ENCODE data around the gene MYL7. TPM values are rescaled to one million over a fixed set of nuclear protein-coding genes. Genes with fewer than 3 reads are reported as not detected.

The MYL7 gene
- total RNA-seq (ENCODE audit: unreplicated experiment), result 0.82 TPM
- long read RNA-seq, partial matches to known transcripts, result 0 of 1 reads
- long read RNA-seq, other reads (novel, unspliced or antisense), result 0 of 1 reads

GRCh38 chr7:44141221-44141850 is at the start of gene MYL7:
Gene MYL7, minus strand, starts transcription at chr7:44141332. Its CDS starts 27 bp downstream, at chr7:44141305.
- H3K4me3 Mint-ChIP-seq (ENCODE audit: unreplicated experiment), result no peak within 1 kb of the TSS
- no peak within 1 kb of the TSS for H3K27ac Mint-ChIP-seq (ENCODE audit: unreplicated experiment)
- no peaks in the 10 kb centered on the region for H3K9me3 Mint-ChIP-seq (ENCODE audit: unreplicated experiment)
- no peak for DNase-seq (ENCODE audit: low spot score)
- H3K27me3 Mint-ChIP-seq (ENCODE audit: unreplicated experiment), result peaks cover 5% of the 10 kb centered on the region
- no peaks in the 10 kb centered on the region for H3K4me1 Mint-ChIP-seq (ENCODE audit: unreplicated experiment)
- TF ChIP-seq CTCF (IDR thresholded peaks at IDR 0.05; ENCODE audit: unreplicated experiment), result no peak
- H3K36me3 Mint-ChIP-seq (ENCODE audit: low read depth, unreplicated experiment), result no peaks in the 10 kb centered on the region

- H3K27me3 Mint-ChIP-seq (ENCODE audit: unreplicated experiment), result peaks cover 7% of the 10 kb centered on the region
- H3K9me3 Mint-ChIP-seq (ENCODE audit: unreplicated experiment), result no peaks in the 10 kb centered on the region
- H3K4me3 Mint-ChIP-seq (ENCODE audit: unreplicated experiment), result no peak overlapping the region
- no peak for TF ChIP-seq CTCF (IDR thresholded peaks at IDR 0.05; ENCODE audit: unreplicated experiment)
- DNase-seq (ENCODE audit: low spot score), result no peak
- no peak overlapping the region for H3K27ac Mint-ChIP-seq (ENCODE audit: unreplicated experiment)
- no peaks in the 10 kb centered on the region for H3K4me1 Mint-ChIP-seq (ENCODE audit: unreplicated experiment)
- no peaks in the 10 kb centered on the region for H3K36me3 Mint-ChIP-seq (ENCODE audit: low read depth, unreplicated experiment)
These were observed 49.1 kb upstream of the MYL7 start for GRCh38 chr7:44189993-44190872.

- Mint-ChIP-seq H3K4me1 (ENCODE audit: unreplicated experiment) (peaks cover 2% of the 10 kb centered on the region), H3K36me3 (ENCODE audit: low read depth, unreplicated experiment) (no peaks in the 10 kb centered on the region), H3K9me3 (ENCODE audit: unreplicated experiment) (no peaks in the 10 kb centered on the region), H3K27me3 (ENCODE audit: unreplicated experiment) (peaks cover 7% of the 10 kb centered on the region), H3K27ac (ENCODE audit: unreplicated experiment) (no peak within 1 kb of the TSS), H3K4me3 (ENCODE audit: unreplicated experiment) (no peak within 1 kb of the TSS)
- TF ChIP-seq CTCF (IDR thresholded peaks at IDR 0.05; ENCODE audit: unreplicated experiment), result no peak
- DNase-seq (ENCODE audit: low spot score), result no peak
These were observed 48.3 kb upstream of the MYL7 start, which contains the start of gene GCK for GRCh38 chr7:44189286-44189992. Gene GCK, minus strand, starts transcription at chr7:44189439. Its CDS starts 486 bp downstream, at chr7:44188953.

- Mint-ChIP-seq H3K27me3 (ENCODE audit: unreplicated experiment) (peaks cover 7% of the 10 kb centered on the region), H3K4me1 (ENCODE audit: unreplicated experiment) (peaks cover 2% of the 10 kb centered on the region), H3K36me3 (ENCODE audit: low read depth, unreplicated experiment) (no peaks in the 10 kb centered on the region), H3K4me3 (ENCODE audit: unreplicated experiment) (no peak overlapping the region), H3K27ac (ENCODE audit: unreplicated experiment) (no peak overlapping the region), H3K9me3 (ENCODE audit: unreplicated experiment) (no peaks in the 10 kb centered on the region)
- no peak for TF ChIP-seq CTCF (IDR thresholded peaks at IDR 0.05; ENCODE audit: unreplicated experiment)
- no peak for DNase-seq (ENCODE audit: low spot score)
These were observed 47.5 kb upstream of the MYL7 start for GRCh38 chr7:44188480-44189225.
